GM12875 (cell line): Measurements from ENCODE around the gene FAM181B.

Source experiments
- H3K4me3 ChIP-seq: one replicate; pipeline ENCODE4 v1.5.1; 2011; ENCODE audit warnings: low read depth, low read length, control low read depth
- CTCF ChIP-seq: IDR thresholded peaks from 2 replicates; pipeline ENCODE4 v1.5.1; 2011; ENCODE audit warnings: low read depth, mild to moderate bottlenecking, control low read depth, inconsistent platforms, low read length, moderate library complexity, borderline replicate concordance; ENCODE audit not compliant: insufficient read depth

FAM181B gene

GRCh38 chr11:82720267-82721065 lies 13.2 kb downstream of the FAM181B start:
- no peak for TF ChIP-seq CTCF
- no peak overlapping the region for H3K4me3 ChIP-seq

- TF ChIP-seq CTCF, result no peak
- no peak overlapping the region for H3K4me3 ChIP-seq
Measured at GRCh38 chr11:82719361-82720105, 14.1 kb downstream of the FAM181B start.

- no peak for TF ChIP-seq CTCF
- H3K4me3 ChIP-seq, result no peak overlapping the region
Measured at GRCh38 chr11:82718821-82719220, 14.8 kb downstream of the FAM181B start.

GRCh38 chr11:82718307-82718706 lies 15.4 kb downstream of the FAM181B start:
- TF ChIP-seq CTCF, result peak; percentile 68

GRCh38 chr11:82714346-82715174 lies 19.1 kb downstream of the FAM181B start:
- H3K4me3 ChIP-seq, result no peak overlapping the region
- TF ChIP-seq CTCF, result no peak

More at GRCh38 chr11:82718307-82718706, 15.4 kb downstream of the FAM181B start:
- H3K4me3 ChIP-seq, result no peak overlapping the region

- no peak for TF ChIP-seq CTCF
- H3K4me3 ChIP-seq, result no peak overlapping the region
Measured at GRCh38 chr11:82711648-82712047, 22.0 kb downstream of the FAM181B start.
